GM13976 (cell line): ENCODE results near the gene MALRD1.
"Not testable (repeated sequence)": the region's sequence is repeated elsewhere in the genome, so short reads cannot be mapped to it uniquely, and the experiment has no call there.

Experiments
- DNase-seq: peaks from one replicate; pipeline ENCODE4 v3.0.0; 2012; ENCODE audit warnings: low spot score
- CTCF ChIP-seq: IDR thresholded peaks from 2 replicates; pipeline ENCODE4 v1.5.1; 2012; ENCODE audit warnings: borderline replicate concordance, mild to moderate bottlenecking; ENCODE audit not compliant: insufficient read depth; ENCODE audit errors: extremely low read depth, missing control alignments, control extremely low read depth
- in situ Hi-C: fragments of 300-500 bp; cut with MboI; formaldehyde crosslinking; loops from one replicate; pipeline ENCODE4 v1.12.0; 2022; ENCODE audit warnings: low sequenced_read_pairs, mixed read lengths, inconsistent platforms; ENCODE audit not compliant: unreplicated experiment

Gene MALRD1

GRCh38 chr10:19745672-19746071, 697.1 kb downstream of the MALRD1 start:
- TF ChIP-seq CTCF, result no peak
- DNase-seq, result no peak
- in situ Hi-C loops, result no loop called here

- in situ Hi-C loops, result no loop called here
- no peak for TF ChIP-seq CTCF
- no peak for DNase-seq
Observed at GRCh38 chr10:19749185-19749729, 700.7 kb downstream of the MALRD1 start.

- in situ Hi-C loops, result no loop called here
- DNase-seq, result no peak
- no peak for TF ChIP-seq CTCF
Observed at GRCh38 chr10:19750972-19751371, 702.4 kb downstream of the MALRD1 start.

GRCh38 chr10:19756919-19757318, 708.3 kb downstream of the MALRD1 start:
- no peak for DNase-seq
- no peak for TF ChIP-seq CTCF
- in situ Hi-C loops, result no loop called here

- in situ Hi-C loops, result no loop called here
- no peak for TF ChIP-seq CTCF
- no peak for DNase-seq
Observed at GRCh38 chr10:19762026-19762425, 713.4 kb downstream of the MALRD1 start.

GRCh38 chr10:19764111-19764510, 715.5 kb downstream of the MALRD1 start:
- no peak for DNase-seq
- in situ Hi-C loops, result no loop called here
- TF ChIP-seq CTCF, result no peak

- in situ Hi-C loops, result no loop called here
- no peak for DNase-seq
Observed at GRCh38 chr10:19767876-19768275, 719.3 kb downstream of the MALRD1 start.

GRCh38 chr10:19769826-19770225, 721.2 kb downstream of the MALRD1 start:
- in situ Hi-C loops, DNase-seq: not testable (repeated sequence)

More at GRCh38 chr10:19767876-19768275, 719.3 kb downstream of the MALRD1 start:
- no peak for TF ChIP-seq CTCF
